ENCODE results near the gene ASAP3. TPM values are rescaled to one million over a fixed set of nuclear protein-coding genes. Genes with fewer than 3 reads are reported as not detected.

The ASAP3 gene
- total and polyA plus RNA-seq, 9 of the 15 experiments (the other 6 are each of a cell fraction or from before 2014, with no cell fraction given), result 1.7 to 31.2 (median 17.4) TPM

DNA sequence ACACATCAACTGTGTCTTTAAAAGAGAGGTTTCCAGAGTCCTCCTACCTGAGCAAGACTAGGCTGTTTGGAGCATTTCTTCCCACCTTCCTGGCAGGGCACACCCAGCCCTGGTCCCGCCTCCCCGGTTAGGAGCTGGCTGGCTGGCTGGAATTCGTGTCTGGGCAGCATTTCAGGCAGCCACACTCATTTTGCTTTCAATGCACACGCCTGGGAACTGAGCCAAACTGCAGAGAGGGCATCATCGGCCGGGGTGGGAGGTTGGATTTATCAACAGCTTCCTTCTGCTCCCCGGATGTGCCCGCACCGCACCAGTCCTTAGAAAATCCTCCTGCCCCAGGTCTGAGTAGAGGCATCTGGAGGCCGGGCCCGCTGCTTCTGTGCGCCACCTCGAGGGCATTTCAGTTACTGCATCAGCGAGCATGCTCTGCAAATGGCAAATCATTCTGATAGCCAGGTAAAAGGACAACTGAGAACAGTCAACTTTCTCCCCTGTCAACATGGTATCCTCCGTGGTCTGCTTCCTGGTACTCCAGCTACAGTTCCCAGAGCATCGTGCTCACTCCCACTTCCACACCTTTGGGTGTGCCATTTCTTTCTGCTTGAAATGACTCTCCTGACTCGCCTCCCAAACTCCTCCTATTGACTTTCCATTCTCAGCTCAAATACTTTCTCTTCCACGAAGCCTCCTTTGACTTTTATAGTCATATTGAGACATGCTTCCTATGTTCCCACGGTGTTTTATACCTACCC lies 80.1 kb downstream of the ASAP3 start (continued):
- TF ChIP-seq, protein P1, sequence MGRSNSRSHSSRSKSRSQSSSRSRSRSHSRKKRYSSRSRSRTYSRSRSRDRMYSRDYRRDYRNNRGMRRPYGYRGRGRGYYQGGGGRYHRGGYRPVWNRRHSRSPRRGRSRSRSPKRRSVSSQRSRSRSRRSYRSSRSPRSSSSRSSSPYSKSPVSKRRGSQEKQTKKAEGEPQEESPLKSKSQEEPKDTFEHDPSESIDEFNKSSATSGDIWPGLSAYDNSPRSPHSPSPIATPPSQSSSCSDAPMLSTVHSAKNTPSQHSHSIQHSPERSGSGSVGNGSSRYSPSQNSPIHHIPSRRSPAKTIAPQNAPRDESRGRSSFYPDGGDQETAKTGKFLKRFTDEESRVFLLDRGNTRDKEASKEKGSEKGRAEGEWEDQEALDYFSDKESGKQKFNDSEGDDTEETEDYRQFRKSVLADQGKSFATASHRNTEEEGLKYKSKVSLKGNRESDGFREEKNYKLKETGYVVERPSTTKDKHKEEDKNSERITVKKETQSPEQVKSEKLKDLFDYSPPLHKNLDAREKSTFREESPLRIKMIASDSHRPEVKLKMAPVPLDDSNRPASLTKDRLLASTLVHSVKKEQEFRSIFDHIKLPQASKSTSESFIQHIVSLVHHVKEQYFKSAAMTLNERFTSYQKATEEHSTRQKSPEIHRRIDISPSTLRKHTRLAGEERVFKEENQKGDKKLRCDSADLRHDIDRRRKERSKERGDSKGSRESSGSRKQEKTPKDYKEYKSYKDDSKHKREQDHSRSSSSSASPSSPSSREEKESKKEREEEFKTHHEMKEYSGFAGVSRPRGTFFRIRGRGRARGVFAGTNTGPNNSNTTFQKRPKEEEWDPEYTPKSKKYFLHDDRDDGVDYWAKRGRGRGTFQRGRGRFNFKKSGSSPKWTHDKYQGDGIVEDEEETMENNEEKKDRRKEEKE (IDR thresholded peaks at IDR 0.05; ENCODE audit: borderline replicate concordance in 1 of 2, control insufficient read depth in 1 of 2, low read depth in 2 of 2, low read length in 1 of 2), result no peak
- peak in 1 of 2 experiments; percentile 65; a peak in 1 of 4 replicates for TF ChIP-seq TBL1XR1 (IDR thresholded peaks at IDR 0.05; ENCODE audit: low read length in 2 of 2)
- TF ChIP-seq, protein P2, sequence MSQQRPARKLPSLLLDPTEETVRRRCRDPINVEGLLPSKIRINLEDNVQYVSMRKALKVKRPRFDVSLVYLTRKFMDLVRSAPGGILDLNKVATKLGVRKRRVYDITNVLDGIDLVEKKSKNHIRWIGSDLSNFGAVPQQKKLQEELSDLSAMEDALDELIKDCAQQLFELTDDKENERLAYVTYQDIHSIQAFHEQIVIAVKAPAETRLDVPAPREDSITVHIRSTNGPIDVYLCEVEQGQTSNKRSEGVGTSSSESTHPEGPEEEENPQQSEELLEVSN (IDR thresholded peaks at IDR 0.05; ENCODE audit: borderline replicate concordance in 1 of 2, extremely low read depth in 1 of 2, insufficient read depth in 1 of 2, insufficient read length in 1 of 2, low read depth in 1 of 2, low read length in 1 of 2, poor library complexity in 1 of 2, severe bottlenecking in 1 of 2), result no peak
- TF ChIP-seq, protein P3, sequence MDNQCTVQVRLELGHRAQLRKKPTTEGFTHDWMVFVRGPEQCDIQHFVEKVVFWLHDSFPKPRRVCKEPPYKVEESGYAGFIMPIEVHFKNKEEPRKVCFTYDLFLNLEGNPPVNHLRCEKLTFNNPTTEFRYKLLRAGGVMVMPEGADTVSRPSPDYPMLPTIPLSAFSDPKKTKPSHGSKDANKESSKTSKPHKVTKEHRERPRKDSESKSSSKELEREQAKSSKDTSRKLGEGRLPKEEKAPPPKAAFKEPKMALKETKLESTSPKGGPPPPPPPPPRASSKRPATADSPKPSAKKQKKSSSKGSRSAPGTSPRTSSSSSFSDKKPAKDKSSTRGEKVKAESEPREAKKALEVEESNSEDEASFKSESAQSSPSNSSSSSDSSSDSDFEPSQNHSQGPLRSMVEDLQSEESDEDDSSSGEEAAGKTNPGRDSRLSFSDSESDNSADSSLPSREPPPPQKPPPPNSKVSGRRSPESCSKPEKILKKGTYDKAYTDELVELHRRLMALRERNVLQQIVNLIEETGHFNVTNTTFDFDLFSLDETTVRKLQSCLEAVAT (IDR thresholded peaks at IDR 0.05), result 0 out of 4 replicates have a peak, but pooled peaks of 1 of the 2 experiments have one; percentile 15
- no peak for TF ChIP-seq NR2C1 (IDR thresholded peaks at IDR 0.05)
- TF ChIP-seq NR2C1 (tag; IDR thresholded peaks at IDR 0.05), result no peak
- TF ChIP-seq ZNF668 (CRISPR knock-in tag; IDR thresholded peaks at IDR 0.05), result no peak
- TF ChIP-seq RBFOX2 (IDR thresholded peaks at IDR 0.05; ENCODE audit: low read depth, low read length), result no peak
- no peak for TF ChIP-seq HDAC6 (IDR thresholded peaks at IDR 0.05; ENCODE audit: low read depth, low read length)
- TF ChIP-seq, protein P4, sequence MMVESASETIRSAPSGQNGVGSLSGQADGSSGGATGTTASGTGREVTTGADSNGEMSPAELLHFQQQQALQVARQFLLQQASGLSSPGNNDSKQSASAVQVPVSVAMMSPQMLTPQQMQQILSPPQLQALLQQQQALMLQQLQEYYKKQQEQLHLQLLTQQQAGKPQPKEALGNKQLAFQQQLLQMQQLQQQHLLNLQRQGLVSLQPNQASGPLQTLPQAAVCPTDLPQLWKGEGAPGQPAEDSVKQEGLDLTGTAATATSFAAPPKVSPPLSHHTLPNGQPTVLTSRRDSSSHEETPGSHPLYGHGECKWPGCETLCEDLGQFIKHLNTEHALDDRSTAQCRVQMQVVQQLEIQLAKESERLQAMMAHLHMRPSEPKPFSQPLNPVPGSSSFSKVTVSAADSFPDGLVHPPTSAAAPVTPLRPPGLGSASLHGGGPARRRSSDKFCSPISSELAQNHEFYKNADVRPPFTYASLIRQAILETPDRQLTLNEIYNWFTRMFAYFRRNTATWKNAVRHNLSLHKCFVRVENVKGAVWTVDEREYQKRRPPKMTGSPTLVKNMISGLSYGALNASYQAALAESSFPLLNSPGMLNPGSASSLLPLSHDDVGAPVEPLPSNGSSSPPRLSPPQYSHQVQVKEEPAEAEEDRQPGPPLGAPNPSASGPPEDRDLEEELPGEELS (CRISPR knock-in tag; IDR thresholded peaks at IDR 0.05; ENCODE audit: borderline replicate concordance), result 0 out of 2 replicates have a peak, but pooled peaks have one; percentile 48
